Measurements from ENCODE around the gene PAIP2.

Gene PAIP2

DNA sequence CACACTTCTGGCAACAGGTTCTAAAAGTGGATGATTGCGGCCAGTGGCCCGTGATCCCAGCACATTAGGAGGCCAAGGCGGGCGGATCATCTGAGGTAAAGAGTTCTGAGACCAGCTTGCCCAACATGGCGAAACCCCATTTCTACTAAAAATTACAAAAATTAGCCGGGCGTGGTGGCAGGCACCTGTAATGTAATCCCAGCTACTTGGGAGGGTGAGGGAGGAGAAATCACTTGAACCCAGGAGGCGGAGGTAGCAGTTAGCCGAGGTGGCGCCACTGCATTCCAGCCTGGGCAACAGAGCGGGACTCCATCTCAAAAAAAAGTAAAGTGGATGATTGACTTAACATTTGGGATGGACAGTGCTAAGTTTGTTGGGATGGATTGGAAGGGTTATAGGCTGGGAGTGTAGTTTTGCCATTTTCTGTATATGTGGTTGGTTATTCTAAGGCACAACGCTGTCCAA, 44.8 kb upstream of the PAIP2 start:
- peak overlapping the region; percentile 100; the same call in 1 of the 2 replicates for H3K27ac ChIP-seq
- no peak for TF ChIP-seq CTCF (conservative IDR thresholded peaks at IDR 0.05)

DNA sequence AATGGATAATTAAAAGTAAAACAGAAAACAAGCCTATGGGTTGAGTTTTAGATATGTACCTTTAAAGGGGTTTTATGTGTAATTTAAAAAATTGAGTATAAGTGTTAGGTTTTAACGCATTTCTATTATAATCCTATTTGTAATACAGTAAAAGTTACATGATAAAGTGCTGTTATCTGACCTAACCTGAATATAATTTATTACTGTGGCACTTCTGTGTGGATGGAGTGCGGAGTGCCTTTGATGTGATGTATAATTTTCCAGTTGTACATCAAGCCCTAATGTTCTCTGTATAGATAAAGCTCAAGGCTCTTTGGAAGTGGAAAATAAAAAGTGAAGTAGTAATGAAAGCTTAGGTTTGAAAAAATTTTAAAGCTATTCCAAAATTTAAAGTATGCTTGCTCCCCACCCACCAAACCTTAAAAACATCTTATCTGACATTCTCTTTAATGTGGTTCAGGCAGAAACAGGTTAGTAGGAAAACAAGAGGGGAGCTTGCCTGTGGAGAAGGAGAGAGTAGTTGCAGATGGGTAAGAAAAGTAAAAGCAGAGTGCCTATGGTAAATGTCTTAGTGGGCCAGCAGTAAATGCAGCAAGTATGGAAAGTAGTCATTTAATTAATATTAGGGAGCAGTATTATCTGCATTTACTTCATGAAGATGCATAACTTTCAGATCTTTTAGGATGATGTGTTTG, 44.1 kb upstream of the PAIP2 start:
- H3K27ac ChIP-seq: no peak overlapping the region
- no peak for TF ChIP-seq CTCF (conservative IDR thresholded peaks at IDR 0.05)

DNA sequence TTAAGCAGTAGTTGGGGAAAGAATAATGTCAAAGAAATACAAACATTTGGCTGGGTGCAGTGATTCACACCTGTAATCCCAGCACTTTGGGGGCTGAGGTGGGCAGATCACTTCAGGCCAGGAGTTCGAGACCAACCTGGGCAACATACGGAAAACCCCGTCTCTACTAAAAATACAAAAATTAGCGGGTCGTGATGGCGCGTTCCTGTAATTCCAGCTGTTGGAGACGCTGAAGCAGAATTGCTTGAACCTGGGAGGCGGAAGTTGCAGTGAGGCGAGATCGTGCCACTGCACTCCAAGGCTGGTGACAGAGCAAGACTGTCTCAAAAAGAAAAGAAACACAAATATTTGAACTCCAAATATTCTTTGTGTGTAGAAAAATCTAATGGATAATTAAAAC, 43.4 kb upstream of the PAIP2 start:
- H3K27ac ChIP-seq: no peak overlapping the region
- no peak for TF ChIP-seq CTCF (conservative IDR thresholded peaks at IDR 0.05)

GRCh38 chr5:139299486-139299885, 42.2 kb upstream of the PAIP2 start:
- no peak for TF ChIP-seq CTCF (conservative IDR thresholded peaks at IDR 0.05)
- no peak overlapping the region for H3K27ac ChIP-seq

DNA sequence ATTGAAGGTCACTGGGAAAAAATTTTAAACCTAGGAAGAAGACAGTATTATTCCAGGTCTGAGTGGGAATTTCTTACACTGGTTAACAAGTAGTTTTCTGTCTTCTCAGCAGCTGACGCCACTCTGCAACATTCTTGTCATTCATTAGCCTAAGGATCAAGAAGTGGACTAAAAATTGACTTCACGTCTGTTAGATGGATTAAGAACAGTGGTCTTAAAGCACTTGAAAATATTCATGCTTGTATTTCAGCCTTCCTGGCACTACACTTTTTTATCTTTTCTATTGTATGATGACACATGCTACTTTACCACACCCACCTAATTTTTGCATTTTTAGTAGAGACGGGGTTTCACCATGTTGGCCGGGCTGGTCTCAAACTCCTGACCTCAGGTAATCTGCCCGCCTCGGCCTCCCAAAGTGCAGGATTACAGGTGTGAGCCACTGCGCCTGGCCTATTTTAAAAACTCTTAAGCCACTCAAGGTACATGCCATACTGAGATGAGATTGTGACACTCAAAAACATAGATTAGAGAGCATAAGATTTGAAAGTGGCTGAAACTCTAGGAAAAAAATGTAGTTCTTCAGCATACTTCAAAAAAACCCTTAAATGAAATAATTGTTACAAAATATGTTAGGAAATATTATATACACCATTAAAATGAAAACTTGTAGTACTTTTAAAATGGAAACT, 39.7 kb upstream of the PAIP2 start:
- TF ChIP-seq CTCF (conservative IDR thresholded peaks at IDR 0.05): no peak
- no peak overlapping the region for H3K27ac ChIP-seq

DNA sequence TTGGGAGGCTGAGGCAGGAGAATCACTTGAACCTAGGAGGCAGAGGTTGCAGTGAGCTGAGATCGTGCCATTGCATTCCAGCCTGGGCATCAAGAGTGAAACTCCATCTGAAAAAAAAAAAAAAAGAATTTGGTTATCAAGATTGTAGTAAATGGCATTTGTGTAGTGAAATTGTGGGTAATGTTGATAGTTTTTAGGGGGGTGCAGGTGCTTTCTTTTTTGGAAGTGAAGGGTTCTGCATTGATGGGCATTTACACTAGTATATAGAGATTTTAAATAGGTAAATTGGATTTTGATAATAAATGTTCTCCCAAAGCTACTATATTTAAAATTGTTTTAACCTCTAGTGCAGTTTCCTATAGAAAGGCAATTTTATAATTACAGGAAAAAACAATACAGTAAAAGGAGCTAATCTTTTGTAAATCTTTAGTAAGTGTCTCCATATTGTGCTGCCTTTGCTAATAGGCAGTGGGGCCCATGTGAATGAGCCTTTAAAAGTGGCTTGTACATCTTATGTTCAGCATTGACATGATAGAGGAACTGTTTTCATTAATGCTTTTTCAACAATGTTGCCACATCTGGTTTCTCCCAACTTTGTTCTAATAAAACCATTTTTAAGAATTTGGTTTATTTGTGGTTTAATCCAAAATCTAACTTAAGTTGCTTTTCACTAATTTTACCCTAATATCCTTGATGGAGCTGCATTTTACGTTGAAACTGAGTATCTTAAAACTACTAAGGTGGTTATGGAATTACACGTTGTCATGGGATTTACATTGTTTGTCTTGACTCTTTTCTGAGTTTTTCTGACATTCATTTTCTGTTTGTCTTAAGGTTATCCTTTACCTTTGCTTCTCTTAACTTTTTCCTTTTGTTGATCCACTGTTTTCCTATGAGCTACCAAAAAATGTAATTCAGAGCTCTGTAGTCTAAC, 37.0 kb upstream of the PAIP2 start:
- no peak for TF ChIP-seq CTCF (conservative IDR thresholded peaks at IDR 0.05)
- no peak overlapping the region for H3K27ac ChIP-seq

DNA sequence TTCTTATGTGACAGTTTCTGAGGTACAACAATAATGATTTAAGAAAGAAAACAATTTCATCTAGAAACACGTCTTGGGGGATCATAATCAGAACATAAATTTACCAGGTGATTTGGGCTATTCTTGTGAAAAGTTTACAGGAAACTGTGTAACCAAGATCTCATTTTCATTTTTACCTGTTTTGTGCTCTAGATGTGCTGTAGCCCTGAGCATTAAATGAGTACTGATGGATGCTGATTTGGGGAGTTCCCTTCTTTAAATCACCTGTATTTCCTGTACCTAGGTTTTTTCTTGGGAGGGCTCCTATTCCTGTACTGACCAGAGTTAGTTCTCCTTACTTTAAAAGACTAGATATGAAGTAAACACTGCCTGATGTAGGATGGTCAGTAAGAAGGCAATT, 35.5 kb upstream of the PAIP2 start:
- no peak overlapping the region for H3K27ac ChIP-seq
- TF ChIP-seq CTCF (conservative IDR thresholded peaks at IDR 0.05): no peak
